Dermis microvascular lymphatic vessel endothelial cell (primary cell): Measurements from ENCODE around the gene CDC42EP4. TPM values are rescaled to one million over a fixed set of nuclear protein-coding genes. Genes with fewer than 3 reads are reported as not detected.
A peak's percentile ranks its signal among the peaks of the same experiment; 100 is the strongest.
"Not testable (repeated sequence)": the region's sequence is repeated elsewhere in the genome, so short reads cannot be mapped to it uniquely, and the experiment has no call there.

Source experiments
- DNase-seq, 2 donors: peaks; one replicate each; pipeline versions ENCODE4 v3.0.0 to v3.0.0-alpha.2; 2010; ENCODE audit warnings: low read depth in 2 of 2
- total RNA-seq: library from RNA; depleted of rRNA; stranded (reverse); fragments of >200 nt; gene quantifications from 2 replicates; pipeline ENCODE4 v1.2.1, GENCODE V29; 2014

Gene CDC42EP4
- total RNA-seq, 1 donor from 2014 or later: 7.2 TPM

- DNase-seq: no peak
These were observed 8.9 kb upstream of the CDC42EP4 start for GRCh38 chr17:73320601-73321264.

GRCh38 chr17:73319766-73320165, 8.0 kb upstream of the CDC42EP4 start:
- no peak for DNase-seq

- no peak for DNase-seq
These were observed 7.0 kb upstream of the CDC42EP4 start for GRCh38 chr17:73318836-73319235.

GRCh38 chr17:73318427-73318813, 6.6 kb upstream of the CDC42EP4 start:
- no peak for DNase-seq

GRCh38 chr17:73317513-73318426, 6.0 kb upstream of the CDC42EP4 start:
- no peak for DNase-seq

- no peak for DNase-seq
These were observed 5.2 kb upstream of the CDC42EP4 start for GRCh38 chr17:73316919-73317505.

GRCh38 chr17:73315471-73315870, 3.7 kb upstream of the CDC42EP4 start:
- no peak for DNase-seq

GRCh38 chr17:73313526-73314127, 1.8 kb upstream of the CDC42EP4 start:
- DNase-seq: no peak

GRCh38 chr17:73312887-73313286, 1.1 kb upstream of the CDC42EP4 start:
- DNase-seq: not testable (repeated sequence)

- DNase-seq: no peak
These were observed 397 bp downstream of the CDC42EP4 start for GRCh38 chr17:73311428-73311780.

GRCh38 chr17:73309727-73310596, 1.8 kb downstream of the CDC42EP4 start:
- DNase-seq: no peak

GRCh38 chr17:73308959-73309358, 2.8 kb downstream of the CDC42EP4 start:
- not testable (repeated sequence) for DNase-seq

- peak in 1 of 2 donors; percentile 37 for DNase-seq
These were observed 3.6 kb downstream of the CDC42EP4 start for GRCh38 chr17:73308017-73308823.

GRCh38 chr17:73307130-73307529, 4.7 kb downstream of the CDC42EP4 start:
- DNase-seq: no peak

GRCh38 chr17:73305845-73306836, 5.7 kb downstream of the CDC42EP4 start:
- no peak for DNase-seq

- DNase-seq: peak; percentile 20 to 74
These were observed 6.6 kb downstream of the CDC42EP4 start for GRCh38 chr17:73304971-73305812.

GRCh38 chr17:73304438-73304837, 7.4 kb downstream of the CDC42EP4 start:
- DNase-seq: no peak

GRCh38 chr17:73302189-73302588, 9.6 kb downstream of the CDC42EP4 start:
- no peak for DNase-seq
